ENCODE results near the gene AVL9. TPM values are rescaled to one million over a fixed set of nuclear protein-coding genes. Genes with fewer than 3 reads are reported as not detected.
A peak's percentile ranks its signal among the peaks of the same experiment; 100 is the strongest.

Gene AVL9
- total RNA-seq, 3 donors from 2014 or later (not counting 1 experiment from before 2014, with no cell fraction given): 36.0 to 50.0 (median 43.8) TPM

- Histone ChIP-seq H3K27me3 (ENCODE audit: control insufficient read depth, insufficient read depth, low read length) (no peaks in the 10 kb centered on the region), H3K27ac (ENCODE audit: low read length) (no peak overlapping the region), H3K9me3 (ENCODE audit: control insufficient read depth, insufficient read depth, low read length) (no peaks in the 10 kb centered on the region), H3K4me3 (ENCODE audit: low read length) (no peak overlapping the region), H3K4me1 (ENCODE audit: control insufficient read depth, insufficient read depth, low read length) (peaks cover 8% of the 10 kb centered on the region), H3K36me3 (ENCODE audit: control insufficient read depth, insufficient read depth, low read length) (peaks cover 3% of the 10 kb centered on the region)
- TF ChIP-seq CTCF (IDR thresholded peaks at IDR 0.05): no peak
- intact Hi-C loops (cut with micrococcal nuclease): no loop called here
- peaks cover 59 to 63% of the 10 kb centered on the region in 2 donors for H3K4me1 Mint-ChIP-seq
- H3K9me3 Mint-ChIP-seq: no peaks in the 10 kb centered on the region
- H3K4me3 Mint-ChIP-seq: no peak overlapping the region
- H3K27ac Mint-ChIP-seq: peak overlapping the region; percentile 34 to 46
- WGBS (ENCODE audit: insufficient coverage): 84% methylated on average over 4 of the region's 6 CpGs
- H3K27me3 Mint-ChIP-seq (ENCODE audit: low read depth in 2 of 2): no peaks in the 10 kb centered on the region
- H3K36me3 Mint-ChIP-seq: no peaks in the 10 kb centered on the region
- ATAC-seq: no peak
- no peak for DNase-seq
Measured at GRCh38 chr7:32507414-32507813, 12.1 kb downstream of the AVL9 start.

- Histone ChIP-seq H3K27ac (ENCODE audit: low read length) (no peak overlapping the region), H3K4me3 (ENCODE audit: low read length) (no peak overlapping the region), H3K27me3 (ENCODE audit: control insufficient read depth, insufficient read depth, low read length) (no peaks in the 10 kb centered on the region), H3K36me3 (ENCODE audit: control insufficient read depth, insufficient read depth, low read length) (peaks cover 3% of the 10 kb centered on the region), H3K9me3 (ENCODE audit: control insufficient read depth, insufficient read depth, low read length) (no peaks in the 10 kb centered on the region), H3K4me1 (ENCODE audit: control insufficient read depth, insufficient read depth, low read length) (peaks cover 3% of the 10 kb centered on the region)
- DNase-seq (no peak), ATAC-seq (no peak)
- H3K36me3 Mint-ChIP-seq: no peaks in the 10 kb centered on the region
- H3K27me3 Mint-ChIP-seq (ENCODE audit: low read depth in 2 of 2): no peaks in the 10 kb centered on the region
- TF ChIP-seq CTCF (IDR thresholded peaks at IDR 0.05): no peak
- WGBS (ENCODE audit: insufficient coverage): 96% methylated on average over 4 of the region's 4 CpGs
- intact Hi-C loops (cut with micrococcal nuclease): no loop called here
- H3K4me3 Mint-ChIP-seq: no peak overlapping the region
- H3K9me3 Mint-ChIP-seq: no peaks in the 10 kb centered on the region
- peak overlapping the region; percentile 34 to 68 for H3K27ac Mint-ChIP-seq
- peaks cover 86 to 88% of the 10 kb centered on the region in 2 donors for H3K4me1 Mint-ChIP-seq
Measured at GRCh38 chr7:32511791-32512190, 16.5 kb downstream of the AVL9 start.

DNA sequence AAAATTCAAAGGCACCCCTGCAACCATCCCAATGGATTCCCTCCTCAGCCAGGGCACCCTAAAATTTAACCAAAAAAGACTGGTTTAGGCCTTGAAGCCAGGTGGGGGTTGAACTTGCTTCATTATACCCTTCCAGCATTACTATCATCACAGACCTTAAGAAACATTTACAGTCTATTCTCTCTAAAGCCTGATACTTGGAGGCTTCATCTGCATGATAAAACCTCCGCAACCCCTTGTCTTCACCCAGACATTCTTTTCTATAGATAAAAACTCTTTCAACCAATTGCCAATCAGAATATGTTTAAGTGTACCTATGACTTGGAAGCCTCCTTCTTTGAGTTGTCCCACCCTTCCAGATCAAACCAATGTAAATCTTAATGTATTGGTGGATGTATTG lies 17.9 kb downstream of the AVL9 start:
- peak overlapping the region; percentile 34 to 68 for H3K27ac Mint-ChIP-seq
- DNase-seq (no peak), ATAC-seq (no peak)
- peaks cover 73 to 79% of the 10 kb centered on the region in 2 donors for H3K4me1 Mint-ChIP-seq
- no peak overlapping the region for H3K4me3 Mint-ChIP-seq
- no peaks in the 10 kb centered on the region for H3K9me3 Mint-ChIP-seq
- no peaks in the 10 kb centered on the region for H3K9me3 ChIP-seq (ENCODE audit: control insufficient read depth, insufficient read depth, low read length)
- no peaks in the 10 kb centered on the region for H3K27me3 ChIP-seq (ENCODE audit: control insufficient read depth, insufficient read depth, low read length)
- TF ChIP-seq CTCF (IDR thresholded peaks at IDR 0.05): no peak
- peaks cover 3% of the 10 kb centered on the region for H3K4me1 ChIP-seq (ENCODE audit: control insufficient read depth, insufficient read depth, low read length)
- no peaks in the 10 kb centered on the region for H3K36me3 Mint-ChIP-seq
- no peak overlapping the region for H3K4me3 ChIP-seq (ENCODE audit: low read length)
- no peaks in the 10 kb centered on the region for H3K27me3 Mint-ChIP-seq (ENCODE audit: low read depth in 2 of 2)
- no peak overlapping the region for H3K27ac ChIP-seq (ENCODE audit: low read length)
- intact Hi-C loops (cut with micrococcal nuclease): no loop called here
- peaks cover 3% of the 10 kb centered on the region for H3K36me3 ChIP-seq (ENCODE audit: control insufficient read depth, insufficient read depth, low read length)
- WGBS (ENCODE audit: insufficient coverage): 100% methylated on average over 1 of the region's 1 CpG

DNA sequence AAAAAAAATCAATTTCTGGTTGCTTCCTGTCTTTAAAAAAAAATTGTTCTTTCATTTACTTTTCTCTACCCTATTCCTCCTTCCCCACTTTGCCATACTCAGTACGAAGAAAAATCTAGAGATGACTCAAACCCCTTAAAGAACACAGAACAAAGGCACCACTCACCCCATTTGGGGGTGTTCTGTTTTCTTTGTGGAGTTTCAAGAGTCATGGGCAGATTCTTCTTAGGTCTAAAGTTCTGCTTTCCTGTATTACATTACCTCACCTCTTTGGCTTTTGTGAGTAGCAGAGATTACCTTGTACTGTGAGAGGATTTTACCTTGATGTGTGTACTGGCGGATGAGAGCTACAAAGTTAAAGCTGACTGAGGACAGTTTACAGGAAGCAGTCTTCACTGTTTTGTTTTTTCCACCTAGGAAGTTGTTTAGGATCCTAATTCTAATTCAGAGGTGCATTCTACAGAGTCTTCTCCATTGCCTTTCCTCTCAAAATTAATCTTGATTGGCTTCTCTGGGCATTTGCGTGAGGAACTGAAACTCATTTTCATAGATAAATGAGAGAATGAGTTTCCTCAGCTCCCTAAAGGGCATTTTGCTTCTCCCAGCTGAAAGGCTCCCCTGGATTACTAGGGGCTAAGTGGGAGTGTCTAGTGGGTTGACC lies 20.7 kb downstream of the AVL9 start:
- H3K27me3 ChIP-seq (ENCODE audit: control insufficient read depth, insufficient read depth, low read length): no peaks in the 10 kb centered on the region
- peaks cover 3% of the 10 kb centered on the region for H3K4me1 ChIP-seq (ENCODE audit: control insufficient read depth, insufficient read depth, low read length)
- ATAC-seq (no peak), DNase-seq (peak in 1 of 2 donors; percentile 25)
- no peak for TF ChIP-seq CTCF (IDR thresholded peaks at IDR 0.05)
- H3K27me3 Mint-ChIP-seq (ENCODE audit: low read depth in 2 of 2): no peaks in the 10 kb centered on the region
- peaks cover 14% of the 10 kb centered on the region for H3K9me3 ChIP-seq (ENCODE audit: control insufficient read depth, insufficient read depth, low read length)
- peak overlapping the region; percentile 68 to 78 for H3K27ac Mint-ChIP-seq
- intact Hi-C loops (cut with micrococcal nuclease): no loop called here
- H3K9me3 Mint-ChIP-seq: peaks cover 2 to 3% of the 10 kb centered on the region in 2 donors
- no peak overlapping the region for H3K27ac ChIP-seq (ENCODE audit: low read length)
- no peak overlapping the region for H3K4me3 ChIP-seq (ENCODE audit: low read length)
- H3K4me3 Mint-ChIP-seq: no peak overlapping the region
- WGBS (ENCODE audit: insufficient coverage): 100% methylated on average over 1 of the region's 3 CpGs
- no peaks in the 10 kb centered on the region for H3K36me3 ChIP-seq (ENCODE audit: control insufficient read depth, insufficient read depth, low read length)
- peaks cover 9% of the 10 kb centered on the region for H3K36me3 Mint-ChIP-seq
- H3K4me1 Mint-ChIP-seq: peaks cover 66 to 75% of the 10 kb centered on the region in 2 donors

Data from natural killer cell (primary cell).